Measurements from ENCODE around the gene IER5L. TPM values are rescaled to one million over a fixed set of nuclear protein-coding genes. Genes with fewer than 3 reads are reported as not detected.

The IER5L gene
- total and polyA plus RNA-seq, 2 donors (not counting 3 experiments of a cell fraction or from before 2014, with no cell fraction given): 5.3 to 12.3 TPM

- dilution Hi-C loops (cut with MboI; ENCODE audit: extremely low pct_ligation_motif_present, low sequenced_read_pairs): no loop called here
- no peak overlapping the region for H3K9ac ChIP-seq (replicated peaks; ENCODE audit: extremely low read depth, insufficient read depth, low read length)
- no peak overlapping the region for H3K4me3 ChIP-seq (replicated peaks in 1 of 3; ENCODE audit: insufficient read depth in 1 of 3, low read depth in 1 of 3, low read length in 3 of 3)
- no peaks in the 10 kb centered on the region for H3K27me3 ChIP-seq (ENCODE audit: control insufficient read depth in 2 of 2, insufficient read depth in 2 of 2, low read length in 2 of 2)
- H3K79me2 ChIP-seq (ENCODE audit: control insufficient read depth, insufficient read depth, low read length): no peaks in the 10 kb centered on the region
- no peaks in the 10 kb centered on the region for H3K9me3 ChIP-seq (replicated peaks; ENCODE audit: control insufficient read depth, insufficient read depth, low read length)
- no peaks in the 10 kb centered on the region for H3K9me1 ChIP-seq (replicated peaks; ENCODE audit: control insufficient read depth, extremely low read depth, insufficient read depth, low read length)
- H3K4me2 ChIP-seq (ENCODE audit: insufficient read depth, low read length): peak overlapping the region; percentile 12
- H2AFZ ChIP-seq (ENCODE audit: low read depth, low read length): peak overlapping the region; percentile 90
- DNase-seq (ENCODE audit: low read depth, low spot score) (peak; percentile 17), FAIRE-seq (peak; percentile 67)
- CTCF ChIA-PET: interaction anchor here (0.7 to 1.3 kb wide), 2 partner anchors 13 to 54 kb away, joined by 3 read pairs; no protein-coding TSS in a partner anchor
- H3K27ac ChIP-seq (ENCODE audit: insufficient read depth, low read depth, low read length): no peak overlapping the region
- H4K20me1 ChIP-seq (replicated peaks; ENCODE audit: control insufficient read depth, extremely low read depth, insufficient read depth, low read length): no peaks in the 10 kb centered on the region
- intact Hi-C loops (cut with micrococcal nuclease): no loop called here
- TF ChIP-seq FOS (IDR thresholded peaks at IDR 0.05; ENCODE audit: borderline replicate concordance, insufficient read depth, low read length): no peak
- TF ChIP-seq, protein P1, sequence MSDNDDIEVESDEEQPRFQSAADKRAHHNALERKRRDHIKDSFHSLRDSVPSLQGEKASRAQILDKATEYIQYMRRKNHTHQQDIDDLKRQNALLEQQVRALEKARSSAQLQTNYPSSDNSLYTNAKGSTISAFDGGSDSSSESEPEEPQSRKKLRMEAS (IDR thresholded peaks at IDR 0.05; ENCODE audit: insufficient read depth, insufficient read length): no peak
- H3K4me1 ChIP-seq (ENCODE audit: control insufficient read depth, extremely low read depth, insufficient read depth, low read length): no peaks in the 10 kb centered on the region
- no TSS peak for BruUV-seq (replicated peaks)
- POLR2A ChIA-PET: no interaction called here
- H3K36me3 ChIP-seq (ENCODE audit: control insufficient read depth in 2 of 2, extremely low read depth in 1 of 2, insufficient read depth in 2 of 2, low read length in 2 of 2): no peaks in the 10 kb centered on the region
Observed at GRCh38 chr9:129225815-129226214, 47.8 kb upstream of the IER5L start.

DNA sequence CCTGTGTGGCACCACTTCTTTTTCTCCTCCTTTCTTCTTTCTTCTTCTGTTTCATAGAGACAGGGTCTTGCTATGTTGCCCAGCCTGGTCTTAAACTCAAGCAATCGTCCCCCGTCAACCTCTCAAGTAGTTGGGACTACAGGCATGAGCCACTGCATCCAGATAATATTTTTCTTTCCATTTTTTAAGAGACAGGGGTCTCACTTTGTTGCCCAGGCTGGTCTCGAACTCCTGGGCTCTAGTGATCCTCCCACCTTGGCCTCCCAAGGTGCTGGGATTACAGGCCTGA lies 47.4 kb upstream of the IER5L start:
- Histone ChIP-seq H3K4me1 (ENCODE audit: control insufficient read depth, extremely low read depth, insufficient read depth, low read length) (no peaks in the 10 kb centered on the region), H3K9me3 (replicated peaks; ENCODE audit: control insufficient read depth, insufficient read depth, low read length) (no peaks in the 10 kb centered on the region), H3K4me2 (ENCODE audit: insufficient read depth, low read length) (no peak overlapping the region), H3K27ac (ENCODE audit: insufficient read depth, low read depth, low read length) (peak overlapping the region; percentile 14), H3K9me1 (replicated peaks; ENCODE audit: control insufficient read depth, extremely low read depth, insufficient read depth, low read length) (no peaks in the 10 kb centered on the region), H2AFZ (ENCODE audit: low read depth, low read length) (peak overlapping the region; percentile 90), H3K36me3 (ENCODE audit: control insufficient read depth in 2 of 2, extremely low read depth in 1 of 2, insufficient read depth in 2 of 2, low read length in 2 of 2) (no peaks in the 10 kb centered on the region), H4K20me1 (replicated peaks; ENCODE audit: control insufficient read depth, extremely low read depth, insufficient read depth, low read length) (no peaks in the 10 kb centered on the region), H3K27me3 (ENCODE audit: control insufficient read depth in 2 of 2, insufficient read depth in 2 of 2, low read length in 2 of 2) (no peaks in the 10 kb centered on the region), H3K79me2 (ENCODE audit: control insufficient read depth, insufficient read depth, low read length) (no peaks in the 10 kb centered on the region), H3K9ac (replicated peaks; ENCODE audit: extremely low read depth, insufficient read depth, low read length) (no peak overlapping the region), H3K4me3 (replicated peaks in 1 of 3; ENCODE audit: insufficient read depth in 1 of 3, low read depth in 1 of 3, low read length in 3 of 3) (no peak overlapping the region)
- FAIRE-seq (no peak), DNase-seq (ENCODE audit: low read depth, low spot score) (no peak)
- dilution Hi-C loops (cut with MboI; ENCODE audit: extremely low pct_ligation_motif_present, low sequenced_read_pairs): no loop called here
- TF ChIP-seq, protein P1 (IDR thresholded peaks at IDR 0.05; ENCODE audit: insufficient read depth, insufficient read length): no peak
- TF ChIP-seq CTCF (IDR thresholded peaks at IDR 0.05; ENCODE audit: extremely low read depth in 1 of 2, insufficient read depth in 1 of 2, low read depth in 1 of 2, low read length in 2 of 2) (no peak), GATA2 (IDR thresholded peaks at IDR 0.05; ENCODE audit: insufficient read depth, insufficient read length, low read depth, low read length) (no peak), JUN (IDR thresholded peaks at IDR 0.05; ENCODE audit: borderline replicate concordance, insufficient read depth, insufficient read length, low read depth) (no peak), POLR2AphosphoS5 (IDR thresholded peaks at IDR 0.05; ENCODE audit: insufficient read depth, low read depth, low read length) (no peak), FOS (IDR thresholded peaks at IDR 0.05; ENCODE audit: borderline replicate concordance, insufficient read depth, low read length) (no peak), EZH2 (IDR thresholded peaks at IDR 0.05; ENCODE audit: borderline replicate concordance, low read depth, low read length, severe bottlenecking) (no peak), MYC (IDR thresholded peaks at IDR 0.05; ENCODE audit: low read depth, low read length) (no peak), POLR2A (IDR thresholded peaks at IDR 0.05; ENCODE audit: low read depth, low read length) (no peak)
- intact Hi-C loops (cut with micrococcal nuclease): no loop called here
- ChIA-PET CTCF (interaction anchor here (0.7 to 1.3 kb wide), 2 partner anchors 13 to 54 kb away, joined by 3 read pairs; no protein-coding TSS in a partner anchor), POLR2A (no interaction called here)
- no TSS peak for BruUV-seq (replicated peaks)

All from endothelial cell of umbilical vein (primary cell).